Tibial nerve (tissue), 4 donors: Measurements from ENCODE around the gene ACP4. TPM values are rescaled to one million over a fixed set of nuclear protein-coding genes. Genes with fewer than 3 reads are reported as not detected.

ENCODE experiments used
- DNase-seq, 2 donors: peaks; one replicate each; pipeline ENCODE4 v3.0.0-alpha.2; 2019; ENCODE audit warnings: low spot score in 2 of 2
- H3K27ac ChIP-seq, 4 donors: fragments of 200-600 bp; sonication (generic) in 3 of 4; one replicate each; pipeline ENCODE4 v1.5.1; 2017 to 2019; ENCODE audit warnings: mild to moderate bottlenecking in 1 of 4
- H3K27me3 ChIP-seq, 2 donors: fragments of 200-600 bp; sonication (generic) in 1 of 2; one replicate each; pipeline versions ENCODE4 v1.5.1 to v1.6.0; 2017 to 2019
- H3K36me3 ChIP-seq, 3 donors: fragments of 200-600 bp; sonication (generic); one replicate each; pipeline ENCODE4 v1.5.1; 2018 to 2019
- H3K4me1 ChIP-seq, 4 donors: fragments of 200-600 bp; sonication (generic) in 3 of 4; one replicate each; pipeline ENCODE4 v1.5.1; 2017 to 2019
- H3K4me3 ChIP-seq, 4 donors: fragments of 200-600 bp; sonication (generic) in 3 of 4; one replicate each; pipeline ENCODE4 v1.5.1; 2017 to 2019; ENCODE audit warnings: mild to moderate bottlenecking in 1 of 4, moderate library complexity in 1 of 4
- H3K9me3 ChIP-seq, 4 donors: fragments of 200-600 bp; sonication (generic) in 3 of 4; one replicate each; pipeline ENCODE4 v1.5.1; 2017 to 2019
- CTCF ChIP-seq, 5 experiments: fragments of 200-600 bp in 3 of 5; fragments of 450-650 bp in 2 of 5; sonication (generic) in 3 of 5; IDR thresholded peaks; one replicate each; pipeline ENCODE4 v1.5.1; 2016 to 2019; ENCODE audit warnings: antibody characterized with exemption in 5 of 5, mild to moderate bottlenecking in 3 of 5, moderate library complexity in 2 of 5
- EP300 ChIP-seq, 2 donors: sonication (generic); formaldehyde crosslinking; IDR thresholded peaks; one replicate each; pipeline ENCODE4 v1.6.1; 2017; ENCODE audit warnings: antibody characterized with exemption in 2 of 2, mild to moderate bottlenecking in 1 of 2
- POLR2A ChIP-seq, 2 donors: fragments of 450-650 bp; IDR thresholded peaks; one replicate each; pipeline ENCODE4 v1.6.1; 2017; ENCODE audit warnings: antibody characterized with exemption in 2 of 2, mild to moderate bottlenecking in 2 of 2, moderate library complexity in 2 of 2
- WGBS, 2 donors: methylation state at CpG; one replicate each; pipeline ENCODE4 v1.1.5; 2018; 5-methylcytosine and 5-hydroxymethylcytosine counted together
- total RNA-seq, 4 donors: library from RNA; depleted of rRNA; stranded (reverse); fragments of >200 nt; gene quantifications; one replicate each; pipeline ENCODE4 v1.1.0, GENCODE V29; 2016

The ACP4 gene
- total RNA-seq, 4 donors from 2014 or later, result not detected

- DNase-seq, result no peak
- H3K4me1 ChIP-seq, result peaks cover 0 to 8% (median 0%) of the 10 kb centered on the region in 4 donors
- peaks cover 0 to 78% of the 10 kb centered on the region in 2 donors for H3K27me3 ChIP-seq
- peaks cover 0 to 7% (median 3%) of the 10 kb centered on the region in 4 donors for H3K9me3 ChIP-seq
- H3K27ac ChIP-seq, result no peak overlapping the region
- 88 to 91% methylated on average over 5 of the region's 5 CpGs for WGBS, 2 donors
- TF ChIP-seq EP300 (IDR thresholded peaks at IDR 0.05) (no peak), CTCF (IDR thresholded peaks at IDR 0.05) (no peak), POLR2A (IDR thresholded peaks at IDR 0.05) (no peak)
- H3K4me3 ChIP-seq, result no peak overlapping the region
- H3K36me3 ChIP-seq, result no peaks in the 10 kb centered on the region
Measured at GRCh38 chr19:50776131-50776530, 14.1 kb upstream of the ACP4 start.

- WGBS, 2 donors, result 48 to 51% methylated on average over 4 of the region's 4 CpGs
- H3K9me3 ChIP-seq, result peaks cover 0 to 7% (median 3%) of the 10 kb centered on the region in 4 donors
- peaks cover 0 to 87% of the 10 kb centered on the region in 2 donors for H3K27me3 ChIP-seq
- no peak for TF ChIP-seq EP300 (IDR thresholded peaks at IDR 0.05)
- no peak for TF ChIP-seq POLR2A (IDR thresholded peaks at IDR 0.05)
- no peak for TF ChIP-seq CTCF (IDR thresholded peaks at IDR 0.05)
- H3K4me3 ChIP-seq, result no peak overlapping the region
- H3K27ac ChIP-seq, result no peak overlapping the region
- no peak for DNase-seq
- no peaks in the 10 kb centered on the region for H3K36me3 ChIP-seq
- H3K4me1 ChIP-seq, result peaks cover 0 to 8% (median 0%) of the 10 kb centered on the region in 4 donors
Measured at GRCh38 chr19:50777261-50777660, 13.0 kb upstream of the ACP4 start.

- H3K9me3 ChIP-seq, result peaks cover 0 to 7% (median 3%) of the 10 kb centered on the region in 4 donors
- TF ChIP-seq POLR2A (IDR thresholded peaks at IDR 0.05), result no peak
- no peak for TF ChIP-seq CTCF (IDR thresholded peaks at IDR 0.05)
- no peak for TF ChIP-seq EP300 (IDR thresholded peaks at IDR 0.05)
- no peak for DNase-seq
- no peak overlapping the region for H3K27ac ChIP-seq
- H3K4me1 ChIP-seq, result peaks cover 0 to 8% (median 0%) of the 10 kb centered on the region in 4 donors
- no peak overlapping the region for H3K4me3 ChIP-seq
- peaks cover 0 to 93% of the 10 kb centered on the region in 2 donors for H3K27me3 ChIP-seq
- no peaks in the 10 kb centered on the region for H3K36me3 ChIP-seq
- WGBS, 2 donors, result 1% methylated on average over 17 to 30 of the region's 30 CpGs
Measured at GRCh38 chr19:50777830-50778303, 12.3 kb upstream of the ACP4 start.

- peaks cover 0 to 17% (median 0%) of the 10 kb centered on the region in 4 donors for H3K4me1 ChIP-seq
- peaks cover 0 to 88% of the 10 kb centered on the region in 2 donors for H3K27me3 ChIP-seq
- 53 to 57% methylated on average over 7 of the region's 7 CpGs for WGBS, 2 donors
- no peak overlapping the region for H3K4me3 ChIP-seq
- H3K9me3 ChIP-seq, result peaks cover 0 to 7% (median 3%) of the 10 kb centered on the region in 4 donors
- no peak for TF ChIP-seq CTCF (IDR thresholded peaks at IDR 0.05)
- no peak for TF ChIP-seq POLR2A (IDR thresholded peaks at IDR 0.05)
- no peak for TF ChIP-seq EP300 (IDR thresholded peaks at IDR 0.05)
- no peaks in the 10 kb centered on the region for H3K36me3 ChIP-seq
- DNase-seq, result no peak
- no peak overlapping the region for H3K27ac ChIP-seq
Measured at GRCh38 chr19:50778906-50779430, 11.2 kb upstream of the ACP4 start.
